Dendritic cell treated with granulocyte-macrophage colony-stimulating factor and Interleukin-4, amounts not matched to agents 40 ng/mL and 50 ng/mL, for 4 days (primary cell): Measurements from ENCODE around the gene DPP6.

Experiments
- H3K27ac Mint-ChIP-seq: one replicate; pipeline ENCODE4 v1.8.0; 2022; ENCODE audit warnings: mild to moderate bottlenecking, mixed read lengths
- H3K27me3 Mint-ChIP-seq: one replicate; pipeline ENCODE4 v1.8.0; 2022; ENCODE audit warnings: mild to moderate bottlenecking, mixed read lengths
- H3K36me3 Mint-ChIP-seq: one replicate; pipeline ENCODE4 v1.8.0; 2022; ENCODE audit warnings: low read depth, mixed read lengths
- H3K4me1 Mint-ChIP-seq: one replicate; pipeline ENCODE4 v1.8.0; 2022; ENCODE audit warnings: low read depth, mixed read lengths
- H3K4me3 Mint-ChIP-seq: one replicate; pipeline ENCODE4 v1.8.0; 2022; ENCODE audit warnings: mild to moderate bottlenecking, moderate library complexity, mixed read lengths
- H3K9me3 Mint-ChIP-seq: one replicate; pipeline ENCODE4 v1.8.0; 2022; ENCODE audit warnings: mixed read lengths
- intact Hi-C: fragments of 100-400 bp; cut with micrococcal nuclease; formaldehyde crosslinking; loops from one replicate; pipeline ENCODE4 v1.15.0; 2022

The DPP6 gene

GRCh38 chr7:154564676-154565075, 512.5 kb downstream of the DPP6 start:
- H3K4me3 Mint-ChIP-seq = no peak overlapping the region
- H3K4me1 Mint-ChIP-seq = no peaks in the 10 kb centered on the region
- H3K9me3 Mint-ChIP-seq = no peaks in the 10 kb centered on the region
- H3K27me3 Mint-ChIP-seq = no peaks in the 10 kb centered on the region
- intact Hi-C loops = no loop called here
- no peaks in the 10 kb centered on the region for H3K36me3 Mint-ChIP-seq
- H3K27ac Mint-ChIP-seq = no peak overlapping the region

- Mint-ChIP-seq H3K27ac (no peak overlapping the region), H3K27me3 (no peaks in the 10 kb centered on the region), H3K9me3 (no peaks in the 10 kb centered on the region), H3K4me1 (no peaks in the 10 kb centered on the region), H3K4me3 (no peak overlapping the region), H3K36me3 (no peaks in the 10 kb centered on the region)
- intact Hi-C loops = no loop called here
Observed at GRCh38 chr7:154566877-154567276, 514.7 kb downstream of the DPP6 start.

DNA sequence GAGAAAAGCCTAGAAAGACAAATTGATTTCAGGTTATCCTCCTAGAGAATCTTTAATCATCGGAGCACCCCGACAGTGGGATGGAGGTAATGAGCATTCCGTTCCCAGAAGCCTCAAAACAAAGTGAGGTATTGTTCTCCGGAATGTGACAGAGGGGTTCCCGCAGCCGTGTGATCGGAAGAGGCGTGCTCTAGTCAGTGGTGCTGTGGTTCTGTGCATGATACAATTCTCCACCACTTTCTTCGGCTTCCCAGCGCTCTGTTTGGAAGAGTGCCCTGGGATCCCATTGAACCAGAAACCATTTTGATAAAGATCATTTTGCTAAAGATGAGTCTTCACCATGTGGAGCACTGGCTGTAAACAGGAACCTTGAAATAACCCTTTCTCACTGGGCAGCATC, 516.1 kb downstream of the DPP6 start:
- no peaks in the 10 kb centered on the region for H3K27me3 Mint-ChIP-seq
- no peaks in the 10 kb centered on the region for H3K36me3 Mint-ChIP-seq
- H3K27ac Mint-ChIP-seq = no peak overlapping the region
- no peak overlapping the region for H3K4me3 Mint-ChIP-seq
- H3K9me3 Mint-ChIP-seq = no peaks in the 10 kb centered on the region
- intact Hi-C loops = no loop called here
- H3K4me1 Mint-ChIP-seq = no peaks in the 10 kb centered on the region

- Mint-ChIP-seq H3K9me3 (no peaks in the 10 kb centered on the region), H3K27ac (no peak overlapping the region), H3K4me3 (no peak overlapping the region), H3K4me1 (no peaks in the 10 kb centered on the region), H3K27me3 (no peaks in the 10 kb centered on the region), H3K36me3 (no peaks in the 10 kb centered on the region)
- intact Hi-C loops = no loop called here
Observed at GRCh38 chr7:154569916-154570315, 517.7 kb downstream of the DPP6 start.

DNA sequence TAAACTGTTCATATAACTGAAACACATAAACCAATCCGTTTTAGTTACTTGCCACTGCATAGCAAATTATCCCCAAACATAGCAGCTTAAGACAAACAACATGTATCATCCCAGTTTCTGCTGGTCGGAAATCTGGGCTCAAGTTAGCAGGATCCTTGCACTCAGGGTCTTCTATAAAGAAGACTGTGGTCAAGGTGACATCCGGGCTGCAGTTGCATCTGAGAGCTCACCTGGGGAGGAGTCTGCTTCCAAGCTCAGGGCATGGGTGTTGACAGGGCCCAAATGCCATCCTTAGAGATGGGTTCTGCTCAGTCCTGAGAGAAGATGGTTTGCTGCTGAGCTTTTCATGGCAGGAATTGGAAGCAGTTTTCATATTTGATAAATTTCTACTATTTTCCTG, 519.6 kb downstream of the DPP6 start:
- Mint-ChIP-seq H3K9me3 (no peaks in the 10 kb centered on the region), H3K27me3 (no peaks in the 10 kb centered on the region), H3K4me1 (no peaks in the 10 kb centered on the region)

DNA sequence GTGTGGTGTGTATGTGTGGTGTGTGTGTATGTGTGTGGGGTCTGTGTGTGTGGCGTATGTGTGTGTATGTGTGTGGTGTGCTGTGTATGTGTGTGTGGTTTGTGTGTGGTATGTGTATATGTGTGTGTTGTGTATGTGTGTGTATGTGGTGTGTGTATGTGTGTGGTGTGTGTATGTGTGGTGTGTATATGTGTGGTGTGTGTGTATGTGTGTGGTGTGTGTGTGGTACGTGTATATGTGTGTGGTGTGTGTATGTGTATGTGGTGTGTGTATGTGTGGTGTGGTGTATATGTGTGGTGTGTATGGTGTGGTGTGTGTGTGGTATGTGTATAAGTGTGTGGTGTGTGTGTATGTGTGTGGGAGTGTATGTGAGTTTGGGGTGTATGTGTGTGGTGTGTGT, 522.0 kb downstream of the DPP6 start:
- no peak overlapping the region for H3K4me3 Mint-ChIP-seq
- H3K4me1 Mint-ChIP-seq = no peaks in the 10 kb centered on the region
- H3K27me3 Mint-ChIP-seq = no peaks in the 10 kb centered on the region
- intact Hi-C loops = no loop called here
- no peaks in the 10 kb centered on the region for H3K9me3 Mint-ChIP-seq
- no peaks in the 10 kb centered on the region for H3K36me3 Mint-ChIP-seq
- no peak overlapping the region for H3K27ac Mint-ChIP-seq

More for the DNA sequence above, 519.6 kb downstream of the DPP6 start:
- no peak overlapping the region for H3K4me3 Mint-ChIP-seq
- H3K27ac Mint-ChIP-seq = no peak overlapping the region
- no peaks in the 10 kb centered on the region for H3K36me3 Mint-ChIP-seq
- intact Hi-C loops = no loop called here

- Mint-ChIP-seq H3K27me3 (no peaks in the 10 kb centered on the region), H3K4me3 (no peak overlapping the region), H3K27ac (no peak overlapping the region), H3K36me3 (no peaks in the 10 kb centered on the region), H3K9me3 (peaks cover 5% of the 10 kb centered on the region), H3K4me1 (no peaks in the 10 kb centered on the region)
- intact Hi-C loops = no loop called here
Observed at GRCh38 chr7:154575497-154575896, 523.3 kb downstream of the DPP6 start.

GRCh38 chr7:154576604-154577003, 524.4 kb downstream of the DPP6 start:
- H3K36me3 Mint-ChIP-seq = no peaks in the 10 kb centered on the region
- no peak overlapping the region for H3K4me3 Mint-ChIP-seq
- no peak overlapping the region for H3K27ac Mint-ChIP-seq
- H3K27me3 Mint-ChIP-seq = no peaks in the 10 kb centered on the region
- peaks cover 6% of the 10 kb centered on the region for H3K9me3 Mint-ChIP-seq
- H3K4me1 Mint-ChIP-seq = no peaks in the 10 kb centered on the region
- intact Hi-C loops = no loop called here

DNA sequence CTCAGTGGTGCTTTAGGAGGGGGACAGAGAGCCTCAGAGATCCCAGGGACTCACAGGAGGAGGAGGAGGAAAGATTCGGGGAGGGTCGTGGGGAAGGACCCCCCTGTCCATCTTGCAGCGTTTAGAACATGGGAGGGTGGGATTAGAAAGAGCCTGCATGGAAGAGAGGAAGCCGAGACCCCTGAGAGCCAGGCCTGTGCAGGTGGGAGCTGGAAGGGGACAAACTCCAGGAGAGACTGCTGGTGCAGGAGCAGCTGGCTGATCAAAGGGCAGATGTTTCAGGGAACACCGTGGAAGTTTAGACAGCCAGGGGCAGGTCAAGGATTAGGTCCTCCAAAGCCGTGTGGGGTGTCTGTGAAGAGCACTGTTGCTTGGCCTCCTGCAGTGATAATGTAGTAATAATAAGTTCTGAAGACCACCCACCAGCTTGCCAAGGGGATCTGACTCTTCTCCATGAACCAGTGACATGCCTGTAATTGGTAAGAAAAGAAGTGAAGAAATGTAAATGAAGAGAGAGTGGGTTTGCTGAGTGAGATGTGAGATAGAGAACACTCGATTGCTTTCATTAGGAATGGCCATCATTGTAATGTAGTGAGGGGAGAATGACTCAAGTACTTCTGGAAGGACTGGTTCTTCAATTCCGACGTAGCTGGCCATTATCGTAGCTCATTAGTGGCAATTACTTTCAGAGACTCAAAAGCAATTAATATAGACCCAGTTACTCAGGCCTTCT, 525.1 kb downstream of the DPP6 start:
- H3K36me3 Mint-ChIP-seq = no peaks in the 10 kb centered on the region
- H3K27me3 Mint-ChIP-seq = no peaks in the 10 kb centered on the region
- no peaks in the 10 kb centered on the region for H3K4me1 Mint-ChIP-seq
- H3K4me3 Mint-ChIP-seq = no peak overlapping the region
- H3K27ac Mint-ChIP-seq = no peak overlapping the region
- intact Hi-C loops = no loop called here
- peaks cover 6% of the 10 kb centered on the region for H3K9me3 Mint-ChIP-seq

GRCh38 chr7:154578336-154578735, 526.1 kb downstream of the DPP6 start:
- Mint-ChIP-seq H3K4me3 (no peak overlapping the region), H3K9me3 (peaks cover 10% of the 10 kb centered on the region), H3K4me1 (no peaks in the 10 kb centered on the region), H3K27me3 (no peaks in the 10 kb centered on the region), H3K27ac (no peak overlapping the region), H3K36me3 (no peaks in the 10 kb centered on the region)
- intact Hi-C loops = no loop called here

DNA sequence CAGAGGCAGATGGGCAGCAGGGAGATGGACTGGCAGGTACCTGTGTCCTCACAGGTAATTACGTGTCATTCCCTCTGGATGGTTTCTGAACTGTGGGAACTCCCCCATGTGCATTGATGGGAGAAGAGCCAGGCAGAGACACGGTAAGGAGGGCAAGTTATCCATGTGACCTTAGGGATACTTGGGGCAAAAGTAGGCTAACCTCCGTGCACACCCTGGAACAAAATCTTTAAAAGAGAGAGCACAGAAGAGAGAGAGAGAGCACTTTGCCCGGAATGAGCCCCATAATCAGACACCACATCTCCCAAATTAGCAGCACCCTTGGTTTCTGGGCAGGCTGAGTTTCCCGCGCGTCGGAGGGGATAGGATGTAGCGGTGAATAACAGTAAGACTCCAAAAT, 527.5 kb downstream of the DPP6 start:
- Mint-ChIP-seq H3K4me1 (no peaks in the 10 kb centered on the region), H3K27ac (no peak overlapping the region), H3K27me3 (no peaks in the 10 kb centered on the region), H3K9me3 (peaks cover 22% of the 10 kb centered on the region), H3K4me3 (no peak overlapping the region), H3K36me3 (no peaks in the 10 kb centered on the region)
- intact Hi-C loops = no loop called here

DNA sequence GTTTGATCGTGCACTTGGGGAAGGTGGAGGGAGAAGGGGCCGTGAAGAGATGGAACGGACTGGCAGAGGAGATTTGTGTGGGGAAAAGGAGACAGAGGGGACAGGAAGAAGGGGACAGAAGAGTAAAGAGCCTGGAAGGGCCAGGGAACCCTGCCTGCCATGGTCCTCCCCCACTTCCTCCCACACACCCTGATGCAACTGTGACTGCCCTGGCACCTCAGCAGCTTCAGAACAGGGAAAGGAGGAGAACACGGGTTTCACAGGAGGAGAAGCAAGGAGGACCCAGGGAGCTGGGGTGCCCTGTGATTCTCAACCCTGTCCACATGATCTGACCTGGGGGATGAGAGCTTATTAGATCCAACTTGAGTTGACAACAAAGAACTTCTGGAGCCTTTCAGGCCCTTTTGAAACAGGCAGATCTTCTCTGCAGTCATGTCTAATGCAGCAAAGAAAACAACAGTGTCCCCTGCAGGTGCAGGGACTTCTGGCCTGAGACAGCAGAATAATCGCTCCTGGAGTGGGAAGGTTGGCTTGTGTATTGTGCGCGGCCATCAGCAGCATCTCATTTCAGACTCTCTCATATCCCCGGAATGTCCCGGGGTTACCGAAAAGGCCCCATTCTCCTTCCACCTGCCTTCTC, 529.2 kb downstream of the DPP6 start:
- Mint-ChIP-seq H3K4me3 (no peak overlapping the region), H3K9me3 (peaks cover 32% of the 10 kb centered on the region), H3K27me3 (no peaks in the 10 kb centered on the region), H3K27ac (no peak overlapping the region), H3K4me1 (no peaks in the 10 kb centered on the region), H3K36me3 (no peaks in the 10 kb centered on the region)
- intact Hi-C loops = no loop called here

- peaks cover 39% of the 10 kb centered on the region for H3K9me3 Mint-ChIP-seq
- no peaks in the 10 kb centered on the region for H3K4me1 Mint-ChIP-seq
- intact Hi-C loops = no loop called here
- H3K27ac Mint-ChIP-seq = no peak overlapping the region
- no peaks in the 10 kb centered on the region for H3K36me3 Mint-ChIP-seq
- H3K27me3 Mint-ChIP-seq = no peaks in the 10 kb centered on the region
- H3K4me3 Mint-ChIP-seq = no peak overlapping the region
Observed at GRCh38 chr7:154583454-154583853, 531.3 kb downstream of the DPP6 start.

- no peak overlapping the region for H3K27ac Mint-ChIP-seq
- intact Hi-C loops = no loop called here
- H3K4me3 Mint-ChIP-seq = no peak overlapping the region
- peaks cover 39% of the 10 kb centered on the region for H3K9me3 Mint-ChIP-seq
- no peaks in the 10 kb centered on the region for H3K4me1 Mint-ChIP-seq
- no peaks in the 10 kb centered on the region for H3K27me3 Mint-ChIP-seq
- H3K36me3 Mint-ChIP-seq = no peaks in the 10 kb centered on the region
Observed at GRCh38 chr7:154584352-154585252, 532.4 kb downstream of the DPP6 start.
